ENCODE results near the gene RAB10.
A peak's percentile ranks its signal among the peaks of the same experiment; 100 is the strongest.
"Not testable (repeated sequence)": the region's sequence is repeated elsewhere in the genome, so short reads cannot be mapped to it uniquely, and the experiment has no call there.

RAB10 gene

DNA sequence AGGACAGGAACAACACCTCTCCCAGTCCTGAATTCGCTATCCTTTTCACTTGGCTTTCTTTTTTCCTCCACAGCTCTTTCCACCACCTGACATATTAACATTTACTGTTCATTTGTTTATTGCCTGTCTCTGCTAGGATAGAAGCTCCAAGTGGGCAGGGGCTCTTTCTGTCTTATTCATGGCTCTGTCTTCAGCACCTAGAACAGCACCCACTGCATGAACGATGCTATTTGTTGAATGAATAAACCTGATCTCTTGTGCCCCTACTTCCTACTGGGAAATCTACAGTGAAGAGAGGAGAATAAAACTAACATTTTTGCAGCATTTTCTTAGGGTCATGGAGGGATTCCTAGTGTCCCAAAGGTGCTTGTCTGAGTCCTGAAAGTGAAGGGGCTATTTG, 114.6 kb downstream of the RAB10 start:
- no peak for DNase-seq

DNA sequence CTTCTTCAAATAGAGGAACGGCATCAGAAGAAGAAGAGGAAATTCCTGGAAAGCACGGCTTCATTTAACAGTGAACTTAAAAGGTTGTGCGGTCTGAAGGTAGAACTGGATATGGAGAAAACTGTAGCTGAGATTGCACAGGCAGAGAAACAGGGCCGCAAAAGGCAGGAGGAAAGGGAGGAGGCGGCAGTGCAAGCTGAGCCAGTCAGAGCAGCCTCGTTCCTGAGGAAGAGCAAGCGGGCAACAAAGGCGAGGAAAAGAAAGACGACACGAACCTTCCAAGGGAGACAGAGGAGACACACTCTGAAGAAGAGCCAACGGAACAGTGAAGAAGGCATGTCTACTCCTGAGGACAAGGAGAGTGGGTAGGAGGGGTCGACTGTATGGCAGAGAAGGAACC, 116.4 kb downstream of the RAB10 start:
- no peak for DNase-seq

DNA sequence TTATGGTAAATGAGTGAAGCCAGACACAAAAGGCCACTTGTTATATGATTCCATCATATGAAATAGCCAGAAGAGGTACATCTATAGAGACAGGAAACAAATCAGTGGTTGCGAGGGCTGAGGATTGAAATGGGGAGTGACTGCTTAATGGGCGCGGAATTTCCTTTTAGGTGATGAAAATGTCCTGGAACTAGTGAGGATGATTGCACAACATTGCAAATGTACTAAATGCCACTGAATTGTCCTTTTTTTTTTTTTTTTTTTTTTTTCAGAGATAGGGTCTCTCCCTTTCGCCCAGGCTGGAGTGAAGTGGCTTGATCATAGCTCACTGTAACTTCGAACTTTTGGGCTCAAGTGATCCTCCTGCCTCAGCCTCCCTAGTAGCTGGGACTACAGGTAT, 123.7 kb downstream of the RAB10 start:
- DNase-seq, result no peak

DNA sequence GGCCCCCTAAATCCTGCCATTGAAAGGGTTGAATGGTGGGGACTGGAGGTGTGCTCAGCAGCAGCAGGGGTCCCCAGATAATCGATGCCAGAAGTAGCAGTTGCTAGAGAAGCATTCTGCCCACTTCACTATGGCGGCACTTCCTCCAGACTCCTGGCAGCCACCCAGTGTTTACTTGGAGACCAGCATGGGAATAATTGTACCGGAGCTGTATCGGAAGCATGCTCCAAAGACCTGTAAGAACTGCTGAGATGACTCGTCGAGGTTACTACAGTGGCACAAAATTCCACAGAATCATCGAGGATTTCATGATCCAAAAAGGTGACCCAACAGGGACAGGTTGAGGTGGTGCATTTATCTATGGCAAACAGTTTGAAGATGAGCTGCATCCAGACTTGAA, 128.0 kb downstream of the RAB10 start:
- DNase-seq, result no peak

DNA sequence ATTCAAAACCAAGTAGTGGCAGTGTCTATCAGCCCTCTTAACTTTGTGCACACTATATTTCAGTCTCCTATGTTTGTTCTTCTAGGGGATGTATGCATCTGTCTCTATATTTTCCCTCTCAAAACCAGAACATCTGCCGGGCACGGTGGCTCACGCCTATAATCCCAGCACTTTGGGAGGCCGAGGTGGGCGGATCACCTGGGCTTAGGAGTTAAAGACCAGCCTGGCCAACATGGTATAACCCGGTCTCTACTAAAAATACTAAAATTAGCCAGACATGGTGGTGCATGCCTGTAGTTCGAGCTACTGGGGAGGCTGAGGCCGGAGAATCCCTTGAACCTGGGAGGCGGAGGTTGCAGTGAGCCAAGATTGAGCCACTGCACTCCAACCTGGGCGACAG, 129.1 kb downstream of the RAB10 start:
- DNase-seq, result no peak

DNA sequence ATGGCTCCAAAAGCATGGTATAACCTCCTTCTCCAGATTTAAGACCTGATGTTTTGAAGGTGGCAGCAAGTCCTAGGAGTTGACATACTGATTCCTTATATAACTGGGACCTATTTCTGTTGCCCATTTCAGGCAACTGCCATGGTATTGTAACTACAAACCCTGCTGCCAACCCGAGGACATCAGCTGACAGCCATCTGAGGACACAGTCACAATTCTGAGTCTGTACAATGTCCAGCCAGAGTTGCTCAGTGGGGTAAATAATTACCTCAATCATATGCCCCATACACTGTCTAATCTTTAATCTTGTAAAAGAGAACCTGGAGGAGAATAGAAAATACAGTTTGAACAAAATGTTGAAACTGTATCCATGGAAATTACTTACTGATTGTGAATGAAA, 130.3 kb downstream of the RAB10 start:
- peak in 26 of 56 donors; percentile 16 to 73 (median 29) for DNase-seq

DNA sequence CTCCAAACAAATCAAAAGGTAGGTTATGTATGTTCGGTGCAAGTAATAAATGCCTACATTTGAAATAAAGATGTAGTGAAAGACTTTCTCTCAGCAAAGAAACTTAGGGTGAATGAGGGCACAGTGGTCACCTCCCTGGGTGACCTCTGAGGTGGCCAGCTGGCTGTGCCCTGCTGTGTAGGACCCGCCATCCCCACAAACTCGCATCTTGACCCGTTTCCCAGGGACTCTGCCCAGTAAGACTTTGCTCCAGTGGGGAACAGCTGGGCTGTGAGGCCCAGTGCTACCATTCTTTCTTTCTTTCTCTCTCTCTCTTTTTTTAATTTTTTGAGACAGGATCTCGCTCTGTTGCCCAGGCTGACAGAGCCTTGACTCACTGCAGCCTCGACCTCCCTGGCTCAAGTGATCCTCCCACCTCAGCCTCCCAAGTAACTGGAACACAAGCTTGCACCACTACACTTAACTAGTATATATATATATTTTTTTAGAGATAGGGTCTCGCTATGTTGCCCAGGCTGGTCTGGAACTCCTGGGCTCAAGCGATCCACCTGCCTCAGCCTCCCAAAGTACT, 130.8 kb downstream of the RAB10 start:
- no peak for DNase-seq

DNA sequence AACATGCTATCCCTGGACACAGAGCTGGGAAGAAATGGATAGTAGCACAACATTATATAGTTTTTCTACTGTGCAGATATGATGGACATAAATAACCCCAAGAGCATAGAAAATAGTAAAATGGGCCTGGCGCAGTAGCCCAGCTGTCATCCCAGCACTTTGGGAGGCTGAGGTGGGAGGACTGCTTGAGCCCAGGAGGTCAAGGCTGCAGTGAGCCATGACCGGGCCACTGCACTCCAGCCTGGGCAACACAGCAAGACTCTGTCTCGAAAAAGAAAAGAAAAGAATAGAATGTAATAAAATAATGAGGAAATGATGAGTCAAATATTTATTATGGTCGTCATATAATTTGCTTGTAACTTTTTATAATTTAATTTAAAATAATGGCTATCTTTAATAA, 131.5 kb downstream of the RAB10 start:
- no peak for DNase-seq

DNA sequence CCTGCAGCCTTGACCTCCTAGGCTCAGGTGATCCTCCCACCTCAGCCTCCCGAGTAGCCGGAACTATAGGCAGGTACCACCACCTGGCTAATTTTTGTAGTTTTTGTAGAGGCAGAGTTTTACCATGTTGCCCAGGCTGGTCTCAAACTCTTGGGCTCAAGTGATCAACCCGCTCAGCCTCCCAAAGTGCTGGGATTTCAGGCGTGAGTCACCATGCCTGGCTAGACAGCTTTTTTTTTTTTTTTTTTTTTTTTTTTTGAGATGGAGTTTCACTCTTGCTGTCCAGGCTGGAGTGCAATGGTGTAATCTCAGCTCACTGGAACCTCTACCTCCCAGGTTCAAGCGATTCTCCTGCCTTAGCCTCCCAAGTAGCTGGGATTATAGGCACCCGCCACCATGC, 132.7 kb downstream of the RAB10 start:
- not testable (repeated sequence) for DNase-seq

DNA sequence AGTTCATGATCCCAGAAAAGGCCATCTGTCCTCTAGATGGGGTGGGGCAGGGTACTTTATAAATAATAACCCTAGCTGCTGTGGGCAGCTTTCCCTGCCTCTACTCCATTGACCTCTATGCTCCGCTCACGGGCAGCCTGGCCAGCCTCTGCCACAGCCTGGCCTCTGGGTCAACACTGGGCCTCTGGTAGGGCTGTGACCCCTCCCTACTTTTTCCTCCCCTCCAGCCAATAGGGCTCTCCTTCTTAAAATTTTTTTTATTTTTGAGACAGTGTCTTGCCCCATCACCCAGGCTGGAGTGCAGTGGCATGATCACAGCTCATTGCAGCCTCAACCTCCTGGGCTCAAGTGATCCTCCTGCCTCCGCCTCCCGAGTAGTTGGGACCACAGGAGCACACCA, 134.9 kb downstream of the RAB10 start:
- no peak for DNase-seq

DNA sequence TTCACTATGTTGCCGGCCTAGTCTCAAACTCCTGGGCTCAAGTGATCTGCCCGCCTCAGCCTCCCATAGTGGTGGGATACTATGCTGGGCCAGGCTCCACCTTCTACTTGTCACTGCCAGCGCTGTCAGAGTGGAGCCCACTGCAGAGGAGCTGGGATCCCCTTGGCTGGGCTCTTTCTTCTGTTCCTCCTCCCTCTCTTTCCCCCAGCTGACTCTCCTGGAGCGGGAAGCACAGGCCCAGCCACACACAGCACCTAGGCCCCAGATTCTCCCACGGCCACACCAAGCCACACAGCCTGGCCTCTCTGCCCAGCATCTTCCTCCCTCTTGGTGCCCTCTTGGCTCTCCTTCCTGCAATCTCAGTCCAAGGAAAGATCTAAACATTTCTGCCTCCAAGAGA, 135.3 kb downstream of the RAB10 start:
- no peak for DNase-seq

DNA sequence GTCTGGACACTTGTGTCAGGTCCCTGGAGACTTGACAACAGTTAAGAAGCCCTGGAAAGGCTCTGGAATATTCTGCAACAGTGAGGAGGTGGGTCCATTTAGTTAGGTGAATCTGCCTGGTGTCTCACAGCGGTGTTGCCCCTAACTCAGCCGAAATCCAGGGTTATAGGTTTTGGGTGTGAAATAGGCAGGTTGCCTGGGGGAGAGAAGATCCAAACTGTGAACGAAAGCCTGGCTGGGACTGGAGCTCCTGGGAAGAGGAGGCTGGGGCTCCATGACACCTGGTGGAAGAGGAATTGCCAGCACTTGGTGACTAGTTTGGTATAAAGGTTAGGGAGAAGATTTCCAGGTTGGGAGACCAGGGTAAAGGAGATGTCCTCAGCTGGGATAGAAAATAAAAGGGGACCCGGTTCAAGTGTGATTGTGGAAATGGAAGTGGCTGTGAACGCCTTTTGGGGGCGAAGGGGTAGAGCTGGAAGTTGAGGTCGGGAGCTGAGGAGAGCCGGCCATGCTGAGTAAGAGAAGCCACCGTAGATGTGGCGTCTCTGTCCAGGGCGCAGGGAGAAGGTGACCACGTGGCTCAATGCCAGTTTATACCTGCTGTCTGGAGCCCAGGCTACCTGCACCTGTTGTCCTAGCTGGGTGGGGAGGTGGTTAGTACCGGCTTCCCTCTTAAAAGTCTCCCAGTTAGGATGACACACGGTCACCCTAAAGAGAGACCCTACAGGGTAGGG, 136.0 kb downstream of the RAB10 start:
- no peak for DNase-seq

DNA sequence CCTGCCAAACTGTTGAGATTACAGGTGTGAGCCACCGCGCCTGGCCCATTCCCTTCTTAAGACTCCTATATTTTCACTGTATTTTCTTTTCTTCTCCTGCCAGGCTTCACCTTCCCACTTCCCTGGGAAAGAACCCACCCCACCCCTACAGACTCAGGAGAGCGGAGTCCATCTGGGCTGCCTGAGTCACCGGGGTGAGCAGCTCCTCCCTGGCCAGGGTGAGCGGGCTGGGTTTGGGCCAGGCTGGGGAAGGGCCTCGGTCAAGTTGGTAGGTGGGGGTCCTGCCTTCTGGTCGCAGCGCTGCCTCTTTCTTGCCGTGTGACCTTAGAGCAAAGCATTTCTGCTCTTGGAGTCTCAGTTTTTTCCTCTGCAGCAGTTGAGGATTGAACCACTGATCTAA, 136.9 kb downstream of the RAB10 start:
- DNase-seq, result no peak

DNA sequence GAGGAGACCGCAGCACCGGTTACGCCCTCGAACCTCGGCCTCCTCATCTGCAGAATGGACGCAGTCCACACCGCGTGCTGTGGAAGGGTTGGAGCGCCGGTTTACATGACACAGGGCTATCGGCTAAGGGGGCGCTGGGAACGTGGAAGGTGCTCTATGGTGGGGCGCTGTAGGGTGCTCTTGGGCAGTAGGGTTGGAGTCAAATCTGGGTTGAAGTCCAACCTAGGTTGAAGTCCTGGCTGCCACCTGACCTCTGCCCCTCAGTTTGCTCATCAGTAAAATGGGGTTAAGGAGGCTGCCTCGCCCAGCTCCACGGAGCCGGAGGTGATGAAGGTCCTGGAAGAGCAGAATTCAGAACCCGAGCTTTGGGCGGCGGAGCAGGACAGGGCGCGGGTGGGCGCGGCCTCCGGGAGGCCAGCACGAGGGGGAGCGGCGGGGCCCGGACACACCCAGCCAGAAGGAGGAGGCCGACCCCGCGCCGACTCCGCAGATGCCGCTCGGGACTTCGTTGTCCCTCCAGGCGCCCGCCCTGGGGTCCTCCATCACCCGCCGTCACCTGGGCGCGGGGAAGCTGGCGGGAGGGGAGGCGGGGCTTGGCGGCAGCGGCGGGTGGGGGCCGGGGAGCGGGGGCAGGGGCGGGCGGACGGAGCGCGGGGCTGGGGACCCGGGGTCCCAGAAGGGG, 138.4 kb downstream of the RAB10 start:
- peak in 2 of 56 donors; percentile 21 to 36 for DNase-seq

DNA sequence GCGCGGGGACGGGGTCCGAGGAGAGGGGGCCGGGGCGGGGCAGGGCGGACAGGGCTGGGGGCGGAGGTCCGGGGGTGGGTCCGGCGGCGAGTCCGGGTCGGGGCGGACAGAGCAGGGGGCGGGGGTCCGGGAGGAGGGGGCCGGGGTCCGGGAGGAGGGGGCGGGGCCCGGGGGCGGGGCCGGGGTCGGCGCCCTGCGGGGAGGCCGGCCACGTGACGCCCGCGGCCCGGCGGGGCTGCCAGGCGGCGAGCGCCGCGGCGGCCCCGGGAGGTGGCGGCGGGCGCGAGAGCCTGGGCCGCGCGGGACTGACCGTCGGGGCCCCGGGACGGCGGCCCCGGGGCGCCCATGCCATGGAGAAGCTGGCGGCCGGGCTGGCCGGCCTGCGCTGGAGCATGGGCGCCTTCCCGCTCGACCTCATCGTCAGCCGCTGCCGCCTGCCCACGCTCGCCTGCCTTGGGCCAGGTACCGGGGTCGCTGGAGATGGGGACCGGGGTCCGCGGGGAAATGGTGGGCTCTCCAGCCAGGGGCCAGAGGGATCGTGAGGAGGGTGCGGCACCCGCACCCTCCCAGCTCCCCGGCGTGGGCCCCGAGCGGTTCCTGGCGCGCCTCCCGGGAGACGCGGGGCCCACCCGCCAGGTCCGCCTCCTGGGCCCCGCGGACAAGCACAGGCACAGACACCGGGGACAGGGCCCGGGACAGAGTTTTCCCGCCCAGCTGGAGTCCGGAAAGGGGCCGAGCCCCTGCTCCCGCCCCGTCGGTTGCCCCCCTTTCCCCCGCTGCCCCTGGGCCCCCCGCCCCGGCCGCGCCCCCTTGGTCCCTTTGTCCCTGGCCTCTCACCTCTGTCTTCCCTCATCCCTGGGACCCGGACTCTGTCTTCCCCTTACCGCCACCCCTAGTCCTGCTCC, 139.2 kb downstream of the RAB10 start, which contains the start of gene GAREM2:
GAREM2 (plus strand) TSS at position 218 of the 905 bp plus-strand sequence; CDS start at position 351, 133 bp downstream.
- DNase-seq, result peak in 2 of 56 donors; percentile 19 to 29

DNA sequence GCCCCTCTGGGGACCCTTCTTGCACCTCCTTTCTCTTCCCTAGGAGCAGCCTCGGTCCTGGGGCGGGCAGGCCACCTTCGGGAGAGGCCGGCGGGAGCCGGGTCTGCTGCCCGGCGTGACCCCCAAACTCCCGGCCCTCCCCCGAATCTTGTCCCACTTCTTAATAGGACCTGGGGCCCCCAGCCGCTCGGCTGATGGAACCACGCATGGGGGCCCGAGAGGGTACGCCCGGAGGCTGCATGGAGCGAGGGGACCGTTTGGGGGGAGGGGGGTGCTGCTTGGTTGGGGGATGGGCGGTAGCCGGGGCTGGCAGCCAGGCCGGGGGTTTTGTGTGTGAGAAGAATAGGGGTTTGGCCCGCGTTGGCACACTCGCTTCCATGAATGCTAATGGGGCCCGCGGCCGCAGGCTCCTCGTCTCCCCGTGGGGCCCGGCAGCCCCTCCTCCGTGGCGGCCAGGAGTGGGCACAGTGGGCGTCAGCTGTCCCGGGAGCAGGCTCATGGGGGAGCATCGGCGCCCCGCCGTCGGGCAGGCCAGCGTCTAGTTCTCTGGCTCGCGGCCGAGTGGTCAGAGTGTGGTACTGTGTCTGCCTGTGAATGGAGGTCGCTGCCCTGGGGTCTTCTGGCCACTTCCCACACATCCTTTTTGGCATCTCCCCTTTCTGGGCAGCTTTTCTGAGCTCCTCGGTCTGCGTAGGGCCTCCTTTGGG, 140.0 kb downstream of the RAB10 start:
- DNase-seq, result peak in 35 of 56 donors; percentile 22 to 92 (median 54)

DNA sequence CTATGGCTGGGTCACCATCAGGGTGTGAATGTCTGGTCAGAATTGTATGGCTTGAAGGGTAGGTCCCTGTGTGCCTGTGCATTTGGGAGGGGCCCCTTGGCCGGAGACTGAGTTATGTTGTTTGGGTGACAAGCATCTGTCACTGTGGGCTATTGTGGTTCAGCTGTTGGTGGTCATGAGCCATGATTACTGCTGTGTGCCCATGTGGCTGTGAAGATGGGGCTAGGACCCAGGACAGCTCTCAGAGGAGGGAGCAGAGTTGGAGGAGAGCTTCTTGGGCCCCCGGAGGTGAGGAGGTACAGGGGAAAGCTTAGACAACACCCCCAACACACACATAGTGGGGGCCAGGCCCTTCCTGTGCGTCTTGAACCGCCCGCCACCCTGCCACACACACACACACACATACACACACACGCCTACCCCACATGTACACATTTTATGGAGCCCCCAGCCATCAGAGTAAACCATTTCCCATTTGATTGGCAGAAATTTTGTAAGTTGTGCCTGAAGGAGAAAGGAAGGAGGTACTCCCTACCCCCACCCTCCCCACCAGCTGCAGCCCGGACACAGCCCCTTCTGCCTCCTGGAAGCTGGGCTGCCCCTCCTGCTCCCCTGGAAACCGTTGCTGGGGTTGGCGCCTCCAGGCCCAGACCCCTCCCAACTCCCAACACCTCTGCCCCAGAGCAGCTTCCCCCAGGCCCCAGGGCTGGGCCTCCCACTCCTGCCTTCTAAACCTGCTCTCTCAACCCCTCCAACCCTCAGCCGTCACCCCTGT, 141.0 kb downstream of the RAB10 start:
- DNase-seq, result no peak

DNA sequence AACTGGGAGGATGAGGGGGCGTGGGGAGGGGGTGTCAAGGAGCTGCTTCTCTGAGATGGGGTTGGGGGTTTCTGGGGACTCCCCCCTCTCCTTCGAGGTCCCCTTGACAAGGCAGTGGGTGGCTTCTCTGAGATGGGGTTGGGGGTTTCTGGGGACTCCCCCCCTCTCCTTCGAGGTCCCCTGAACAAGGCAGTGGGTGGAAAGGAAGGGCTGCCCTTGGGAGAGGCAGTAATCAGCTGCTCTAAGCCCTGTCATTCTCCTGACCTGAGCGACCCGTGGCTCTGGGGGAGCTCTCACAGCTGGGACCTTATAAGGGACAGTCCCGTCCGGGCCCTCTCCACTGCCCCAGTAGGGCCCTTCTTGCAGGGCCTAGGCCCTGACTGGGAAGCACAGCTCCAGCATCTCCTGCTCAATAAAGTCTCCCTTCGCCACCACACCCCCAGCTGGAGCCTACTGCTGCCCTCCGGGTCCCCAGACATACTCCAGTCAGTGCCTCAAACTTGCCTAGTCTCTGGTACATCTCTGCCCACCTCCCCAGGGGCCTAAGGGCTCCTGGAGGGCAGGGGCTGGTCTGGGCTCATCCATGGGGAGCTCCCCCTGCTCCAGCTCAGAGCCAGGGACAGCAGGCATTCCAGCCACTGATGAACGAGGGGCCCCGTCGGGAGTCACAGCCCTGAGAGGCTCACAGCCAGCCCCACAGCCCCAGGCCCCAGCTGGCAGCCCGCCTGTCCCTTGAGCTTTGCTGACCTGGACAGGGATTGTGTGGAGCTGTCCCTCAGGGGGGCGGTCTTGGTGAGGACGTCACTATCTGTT, 141.8 kb downstream of the RAB10 start:
- no peak for DNase-seq

DNA sequence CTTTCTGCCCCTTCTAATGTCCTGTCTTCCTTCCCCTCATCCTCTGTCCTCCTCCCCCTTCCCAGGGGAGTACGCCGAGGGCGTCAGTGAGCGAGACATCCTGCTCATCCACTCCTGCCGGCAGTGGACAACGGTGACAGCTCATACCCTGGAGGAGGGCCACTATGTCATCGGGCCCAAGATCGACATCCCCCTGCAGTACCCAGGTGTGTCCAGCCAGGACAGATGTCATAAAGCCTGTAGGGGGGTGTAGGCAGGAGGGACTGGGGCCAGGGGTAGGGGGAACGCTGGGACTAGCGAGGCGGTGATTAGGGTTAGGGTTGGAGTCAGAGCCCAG, 142.4 kb downstream of the RAB10 start:
- DNase-seq, result no peak

All from amygdala (tissue), 56 donors.